Activated T-cell treated with anti-CD3 and anti-CD28 coated beads, Interleukin-2, amount 50 U/mL, for 24 hours (primary cell): Measurements from ENCODE around the gene TM9SF2.
"Not testable (repeated sequence)": the region's sequence is repeated elsewhere in the genome, so short reads cannot be mapped to it uniquely, and the experiment has no call there.

ENCODE experiments used
- DNase-seq: peaks from one replicate; pipeline ENCODE4 v3.0.0-alpha.2; 2020
- H3K27ac Mint-ChIP-seq: 2 replicates; pipeline ENCODE4 v1.8.0; 2020; ENCODE audit warnings: mild to moderate bottlenecking, mixed read lengths
- H3K27me3 Mint-ChIP-seq: 2 replicates; pipeline ENCODE4 v1.8.0; 2020; ENCODE audit warnings: mixed read lengths
- H3K36me3 Mint-ChIP-seq: 2 replicates; pipeline ENCODE4 v1.8.0; 2020; ENCODE audit warnings: low read depth, mixed read lengths
- H3K4me1 Mint-ChIP-seq: 2 replicates; pipeline ENCODE4 v1.8.0; 2020; ENCODE audit warnings: low read depth, mixed read lengths
- H3K4me3 Mint-ChIP-seq: 2 replicates; pipeline ENCODE4 v1.8.0; 2020; ENCODE audit warnings: mild to moderate bottlenecking, moderate library complexity, mixed read lengths
- H3K9me3 Mint-ChIP-seq: 2 replicates; pipeline ENCODE4 v1.8.0; 2020; ENCODE audit warnings: mixed read lengths

The TM9SF2 gene

GRCh38 chr13:99568901-99569300 lies 67.6 kb downstream of the TM9SF2 start:
- not testable (repeated sequence) for H3K27ac Mint-ChIP-seq, H3K4me3 Mint-ChIP-seq, H3K27me3 Mint-ChIP-seq, H3K4me1 Mint-ChIP-seq, DNase-seq
- peaks cover 26% of the 10 kb centered on the region for H3K36me3 Mint-ChIP-seq
- H3K9me3 Mint-ChIP-seq: peaks cover 13% of the 10 kb centered on the region

- H3K4me3 Mint-ChIP-seq: no peak overlapping the region
- no peak overlapping the region for H3K27ac Mint-ChIP-seq
- H3K27me3 Mint-ChIP-seq: no peaks in the 10 kb centered on the region
- peaks cover 13% of the 10 kb centered on the region for H3K9me3 Mint-ChIP-seq
- no peak for DNase-seq
- no peaks in the 10 kb centered on the region for H3K36me3 Mint-ChIP-seq
- peaks cover 2% of the 10 kb centered on the region for H3K4me1 Mint-ChIP-seq
Measured at GRCh38 chr13:99572131-99572530, 70.9 kb downstream of the TM9SF2 start.

GRCh38 chr13:99572921-99573320 lies 71.6 kb downstream of the TM9SF2 start:
- Mint-ChIP-seq H3K9me3 (peaks cover 13% of the 10 kb centered on the region), H3K27ac (no peak overlapping the region), H3K4me3 (no peak overlapping the region), H3K27me3 (no peaks in the 10 kb centered on the region), H3K4me1 (peaks cover 2% of the 10 kb centered on the region), H3K36me3 (no peaks in the 10 kb centered on the region)
- DNase-seq: no peak

GRCh38 chr13:99575376-99576120 lies 74.3 kb downstream of the TM9SF2 start:
- H3K27ac Mint-ChIP-seq: no peak overlapping the region
- H3K27me3 Mint-ChIP-seq: no peaks in the 10 kb centered on the region
- no peak overlapping the region for H3K4me3 Mint-ChIP-seq
- H3K4me1 Mint-ChIP-seq: peaks cover 4% of the 10 kb centered on the region
- no peaks in the 10 kb centered on the region for H3K36me3 Mint-ChIP-seq
- no peak for DNase-seq
- H3K9me3 Mint-ChIP-seq: no peaks in the 10 kb centered on the region

GRCh38 chr13:99577934-99578917 lies 77.0 kb downstream of the TM9SF2 start:
- Mint-ChIP-seq H3K4me3 (no peak overlapping the region), H3K9me3 (no peaks in the 10 kb centered on the region), H3K4me1 (peaks cover 4% of the 10 kb centered on the region), H3K27me3 (no peaks in the 10 kb centered on the region), H3K36me3 (no peaks in the 10 kb centered on the region), H3K27ac (no peak overlapping the region)
- no peak for DNase-seq

GRCh38 chr13:99580500-99581268 lies 79.4 kb downstream of the TM9SF2 start:
- Mint-ChIP-seq H3K27ac (no peak overlapping the region), H3K27me3 (no peaks in the 10 kb centered on the region), H3K9me3 (no peaks in the 10 kb centered on the region), H3K36me3 (no peaks in the 10 kb centered on the region), H3K4me3 (no peak overlapping the region), H3K4me1 (peaks cover 2% of the 10 kb centered on the region)
- DNase-seq: no peak

GRCh38 chr13:99582511-99582910 lies 81.2 kb downstream of the TM9SF2 start:
- Mint-ChIP-seq H3K36me3 (no peaks in the 10 kb centered on the region), H3K9me3 (no peaks in the 10 kb centered on the region), H3K4me1 (peaks cover 2% of the 10 kb centered on the region), H3K4me3 (no peak overlapping the region), H3K27me3 (no peaks in the 10 kb centered on the region), H3K27ac (no peak overlapping the region)
- no peak for DNase-seq

GRCh38 chr13:99585609-99586008 lies 84.3 kb downstream of the TM9SF2 start:
- Mint-ChIP-seq H3K4me3 (no peak overlapping the region), H3K27me3 (no peaks in the 10 kb centered on the region), H3K9me3 (no peaks in the 10 kb centered on the region), H3K27ac (no peak overlapping the region), H3K4me1 (peaks cover 3% of the 10 kb centered on the region), H3K36me3 (no peaks in the 10 kb centered on the region)
- DNase-seq: no peak

GRCh38 chr13:99587021-99587420 lies 85.7 kb downstream of the TM9SF2 start:
- no peaks in the 10 kb centered on the region for H3K36me3 Mint-ChIP-seq
- H3K27ac Mint-ChIP-seq: no peak overlapping the region

GRCh38 chr13:99587893-99588606 lies 86.8 kb downstream of the TM9SF2 start:
- no peak for DNase-seq

More at GRCh38 chr13:99587021-99587420, 85.7 kb downstream of the TM9SF2 start:
- H3K4me1 Mint-ChIP-seq: peaks cover 7% of the 10 kb centered on the region
- no peaks in the 10 kb centered on the region for H3K9me3 Mint-ChIP-seq
- H3K27me3 Mint-ChIP-seq: no peaks in the 10 kb centered on the region
- H3K4me3 Mint-ChIP-seq: no peak overlapping the region
- no peak for DNase-seq

GRCh38 chr13:99589575-99589974 lies 88.3 kb downstream of the TM9SF2 start:
- H3K9me3 Mint-ChIP-seq: no peaks in the 10 kb centered on the region
- no peaks in the 10 kb centered on the region for H3K36me3 Mint-ChIP-seq
- H3K27ac Mint-ChIP-seq: no peak overlapping the region
- peaks cover 7% of the 10 kb centered on the region for H3K4me1 Mint-ChIP-seq
- H3K27me3 Mint-ChIP-seq: no peaks in the 10 kb centered on the region
- no peak overlapping the region for H3K4me3 Mint-ChIP-seq
- no peak for DNase-seq

More at GRCh38 chr13:99587893-99588606, 86.8 kb downstream of the TM9SF2 start:
- Mint-ChIP-seq H3K9me3 (no peaks in the 10 kb centered on the region), H3K36me3 (no peaks in the 10 kb centered on the region), H3K27me3 (no peaks in the 10 kb centered on the region), H3K4me1 (peaks cover 7% of the 10 kb centered on the region), H3K4me3 (no peak overlapping the region), H3K27ac (no peak overlapping the region)

- H3K4me3 Mint-ChIP-seq: no peak overlapping the region
- H3K27me3 Mint-ChIP-seq: no peaks in the 10 kb centered on the region
- H3K27ac Mint-ChIP-seq: no peak overlapping the region
- H3K9me3 Mint-ChIP-seq: no peaks in the 10 kb centered on the region
- DNase-seq: no peak
- peaks cover 7% of the 10 kb centered on the region for H3K4me1 Mint-ChIP-seq
- H3K36me3 Mint-ChIP-seq: no peaks in the 10 kb centered on the region
Measured at GRCh38 chr13:99590519-99591011, 89.3 kb downstream of the TM9SF2 start.

GRCh38 chr13:99596180-99596579 lies 94.9 kb downstream of the TM9SF2 start:
- Mint-ChIP-seq H3K4me3 (no peak overlapping the region), H3K27me3 (no peaks in the 10 kb centered on the region), H3K4me1 (peaks cover 8% of the 10 kb centered on the region), H3K27ac (no peak overlapping the region), H3K9me3 (no peaks in the 10 kb centered on the region), H3K36me3 (no peaks in the 10 kb centered on the region)
- no peak for DNase-seq

- no peak overlapping the region for H3K27ac Mint-ChIP-seq
- no peak overlapping the region for H3K4me3 Mint-ChIP-seq
- H3K4me1 Mint-ChIP-seq: peaks cover 23% of the 10 kb centered on the region
- no peaks in the 10 kb centered on the region for H3K36me3 Mint-ChIP-seq
- no peaks in the 10 kb centered on the region for H3K27me3 Mint-ChIP-seq
- DNase-seq: no peak
- no peaks in the 10 kb centered on the region for H3K9me3 Mint-ChIP-seq
Measured at GRCh38 chr13:99600318-99600717, 99.0 kb downstream of the TM9SF2 start.
